Activated T-helper 1 cell treated with anti-CD3 and anti-CD28 coated beads, Interleukin-12 subunit alpha, Interleukin-12 subunit beta, Interleukin-2, Interleukin-4 antibody, amounts not matched to agents 30 ng/mL and 10 ng/mL and 1 ng/mL, durations not matched to agents 14 hours and 24 hours and 36 hours (primary cell): ENCODE measurements around the gene SLC43A1. TPM values are rescaled to one million over a fixed set of nuclear protein-coding genes. Genes with fewer than 3 reads are reported as not detected.
"Not testable (repeated sequence)": the region's sequence is repeated elsewhere in the genome, so short reads cannot be mapped to it uniquely, and the experiment has no call there.

Source experiments
- DNase-seq: peaks from one replicate; pipeline ENCODE4 v3.0.0; 2021; ENCODE audit warnings: low spot score
- H3K27ac Mint-ChIP-seq: one replicate; pipeline ENCODE4 v1.8.0; 2021; ENCODE audit warnings: mild to moderate bottlenecking, mixed read lengths
- H3K27me3 Mint-ChIP-seq: one replicate; pipeline ENCODE4 v1.8.0; 2022; ENCODE audit warnings: mild to moderate bottlenecking, moderate library complexity, mixed read lengths; ENCODE audit not compliant: insufficient read depth
- H3K36me3 Mint-ChIP-seq: one replicate; pipeline ENCODE4 v1.8.0; 2021; ENCODE audit warnings: low read depth, mixed read lengths
- H3K4me1 Mint-ChIP-seq: one replicate; pipeline ENCODE4 v1.8.0; 2021; ENCODE audit warnings: low read depth, mixed read lengths
- H3K4me3 Mint-ChIP-seq: one replicate; pipeline ENCODE4 v1.8.0; 2021; ENCODE audit warnings: mild to moderate bottlenecking, moderate library complexity, mixed read lengths
- H3K9me3 Mint-ChIP-seq: one replicate; pipeline ENCODE4 v1.8.0; 2021; ENCODE audit warnings: mixed read lengths
- intact Hi-C: fragments of 100-400 bp; cut with micrococcal nuclease; formaldehyde crosslinking; loops from one replicate; pipeline ENCODE4 v1.15.1; 2024
- total RNA-seq: library from RNA; stranded (reverse); gene quantifications from 2 replicates; pipeline ENCODE4 v1.2.3, GENCODE V29; 2022

The SLC43A1 gene
- total RNA-seq, 1 donor from 2014 or later: 30.3 TPM

- intact Hi-C loops: loop anchor here (5.0 kb wide), 1 partner anchor 34 kb away; no protein-coding TSS in a partner anchor
- no peaks in the 10 kb centered on the region for H3K9me3 Mint-ChIP-seq
- no peak overlapping the region for H3K27ac Mint-ChIP-seq
- H3K4me1 Mint-ChIP-seq: peaks cover 40% of the 10 kb centered on the region
- H3K36me3 Mint-ChIP-seq: no peaks in the 10 kb centered on the region
- peaks cover 53% of the 10 kb centered on the region for H3K27me3 Mint-ChIP-seq
- no peak for DNase-seq
- peak overlapping the region; percentile 72 for H3K4me3 Mint-ChIP-seq
These were observed 57.5 kb downstream of the SLC43A1 start for GRCh38 chr11:57458060-57458409.

GRCh38 chr11:57457643-57458023, 57.9 kb downstream of the SLC43A1 start:
- peak overlapping the region; percentile 72 for H3K4me3 Mint-ChIP-seq
- peaks cover 36% of the 10 kb centered on the region for H3K4me1 Mint-ChIP-seq
- intact Hi-C loops: loop anchor here (1.0 to 5.0 kb wide), 7 partner anchors 23 to 184 kb away; no protein-coding TSS in a partner anchor
- no peak overlapping the region for H3K27ac Mint-ChIP-seq
- no peaks in the 10 kb centered on the region for H3K36me3 Mint-ChIP-seq
- H3K27me3 Mint-ChIP-seq: peaks cover 53% of the 10 kb centered on the region
- H3K9me3 Mint-ChIP-seq: no peaks in the 10 kb centered on the region
- DNase-seq: no peak

- Mint-ChIP-seq H3K4me3 (peak overlapping the region; percentile 72), H3K27me3 (peaks cover 53% of the 10 kb centered on the region), H3K9me3 (no peaks in the 10 kb centered on the region), H3K27ac (no peak overlapping the region), H3K4me1 (peaks cover 36% of the 10 kb centered on the region), H3K36me3 (no peaks in the 10 kb centered on the region)
- intact Hi-C loops: loop anchor here (1.0 to 5.0 kb wide), 7 partner anchors 23 to 184 kb away; no protein-coding TSS in a partner anchor
- peak; percentile 65 for DNase-seq
These were observed 58.4 kb downstream of the SLC43A1 start for GRCh38 chr11:57456960-57457642.

- intact Hi-C loops: no loop called here
- Mint-ChIP-seq H3K27me3 (peaks cover 38% of the 10 kb centered on the region), H3K9me3 (no peaks in the 10 kb centered on the region), H3K36me3 (no peaks in the 10 kb centered on the region), H3K4me3 (no peak overlapping the region), H3K4me1 (peaks cover 15% of the 10 kb centered on the region), H3K27ac (no peak overlapping the region)
- no peak for DNase-seq
These were observed 61.8 kb downstream of the SLC43A1 start for GRCh38 chr11:57453543-57454177.

GRCh38 chr11:57446055-57446454, 69.4 kb downstream of the SLC43A1 start:
- Mint-ChIP-seq H3K36me3 (no peaks in the 10 kb centered on the region), H3K4me3 (no peak overlapping the region), H3K9me3 (no peaks in the 10 kb centered on the region), H3K27me3 (peaks cover 18% of the 10 kb centered on the region), H3K27ac (no peak overlapping the region), H3K4me1 (no peaks in the 10 kb centered on the region)
- no peak for DNase-seq
- intact Hi-C loops: no loop called here

- H3K4me1 Mint-ChIP-seq, H3K27ac Mint-ChIP-seq, H3K9me3 Mint-ChIP-seq, H3K36me3 Mint-ChIP-seq, intact Hi-C loops, H3K4me3 Mint-ChIP-seq, DNase-seq: not testable (repeated sequence)
- H3K27me3 Mint-ChIP-seq: peaks cover 16% of the 10 kb centered on the region
These were observed 70.4 kb downstream of the SLC43A1 start for GRCh38 chr11:57445122-57445394.

- H3K27me3 Mint-ChIP-seq: peaks cover 13% of the 10 kb centered on the region
- H3K4me1 Mint-ChIP-seq: no peaks in the 10 kb centered on the region
- H3K9me3 Mint-ChIP-seq: no peaks in the 10 kb centered on the region
- no peak overlapping the region for H3K27ac Mint-ChIP-seq
- intact Hi-C loops: no loop called here
- DNase-seq: no peak
- H3K36me3 Mint-ChIP-seq: no peaks in the 10 kb centered on the region
- no peak overlapping the region for H3K4me3 Mint-ChIP-seq
These were observed 71.0 kb downstream of the SLC43A1 start for GRCh38 chr11:57444362-57445121.

- no peaks in the 10 kb centered on the region for H3K4me1 Mint-ChIP-seq
- no peak for DNase-seq
- H3K4me3 Mint-ChIP-seq: no peak overlapping the region
- H3K36me3 Mint-ChIP-seq: no peaks in the 10 kb centered on the region
- intact Hi-C loops: no loop called here
- peaks cover 15% of the 10 kb centered on the region for H3K27me3 Mint-ChIP-seq
- H3K9me3 Mint-ChIP-seq: no peaks in the 10 kb centered on the region
- H3K27ac Mint-ChIP-seq: no peak overlapping the region
These were observed 74.6 kb downstream of the SLC43A1 start for GRCh38 chr11:57440744-57441414.

- intact Hi-C loops: no loop called here
- Mint-ChIP-seq H3K4me3 (no peak overlapping the region), H3K27me3 (peaks cover 11% of the 10 kb centered on the region), H3K27ac (no peak overlapping the region), H3K36me3 (no peaks in the 10 kb centered on the region), H3K4me1 (no peaks in the 10 kb centered on the region), H3K9me3 (no peaks in the 10 kb centered on the region)
- DNase-seq: no peak
These were observed 75.7 kb downstream of the SLC43A1 start for GRCh38 chr11:57439786-57440185.

GRCh38 chr11:57438345-57439285, 76.9 kb downstream of the SLC43A1 start:
- Mint-ChIP-seq H3K27ac (no peak overlapping the region), H3K4me3 (no peak overlapping the region), H3K9me3 (no peaks in the 10 kb centered on the region), H3K4me1 (no peaks in the 10 kb centered on the region), H3K27me3 (peaks cover 10% of the 10 kb centered on the region), H3K36me3 (no peaks in the 10 kb centered on the region)
- intact Hi-C loops: no loop called here
- no peak for DNase-seq

- Mint-ChIP-seq H3K27me3 (peaks cover 8% of the 10 kb centered on the region), H3K27ac (no peak overlapping the region), H3K9me3 (no peaks in the 10 kb centered on the region), H3K4me3 (no peak overlapping the region), H3K4me1 (peaks cover 13% of the 10 kb centered on the region), H3K36me3 (no peaks in the 10 kb centered on the region)
- no peak for DNase-seq
- intact Hi-C loops: no loop called here
These were observed 79.5 kb downstream of the SLC43A1 start for GRCh38 chr11:57436031-57436430.
